ENCODE results near the gene ARX.

Gene ARX

DNA sequence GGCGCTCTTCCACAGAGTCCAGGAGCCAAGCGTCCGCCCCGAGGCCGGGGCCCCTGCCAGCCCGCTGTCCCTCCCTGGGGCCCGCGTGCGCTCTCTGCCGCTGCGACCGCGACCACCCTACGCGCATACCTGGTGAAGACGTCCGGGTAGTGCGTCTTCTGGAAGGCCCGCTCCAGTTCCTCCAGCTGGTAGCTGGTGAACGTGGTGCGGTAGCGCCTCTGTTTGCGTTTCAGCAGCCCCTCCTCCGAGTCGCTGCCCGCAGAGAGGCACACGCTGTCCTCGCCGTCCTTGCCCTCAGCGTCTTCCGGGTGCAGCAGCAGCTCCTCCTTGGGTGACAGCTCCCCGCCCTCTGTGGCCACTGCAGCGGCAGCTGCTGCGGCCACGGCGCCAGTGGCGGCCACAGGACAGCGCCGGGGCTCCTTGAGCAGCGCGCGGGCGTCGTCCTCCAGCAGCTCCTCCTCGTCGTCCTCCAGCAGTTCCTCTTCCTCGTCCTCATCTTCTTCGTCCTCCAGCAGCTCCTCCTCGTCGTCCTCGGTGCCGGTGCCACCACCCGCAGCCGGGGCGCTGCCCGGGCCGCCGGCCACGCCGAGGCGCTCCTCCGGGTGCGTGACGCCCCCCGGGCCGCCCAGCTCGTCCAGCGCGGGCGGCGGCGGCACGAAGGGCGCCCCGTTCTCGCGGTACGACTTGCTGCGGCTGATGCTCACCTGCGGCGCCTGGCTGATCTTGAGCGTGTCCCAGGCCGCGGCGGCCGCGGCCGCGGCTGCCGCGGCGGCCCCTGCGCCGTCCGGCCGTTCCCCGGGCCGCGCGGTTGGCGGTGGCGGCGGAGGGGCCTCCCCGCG, 2.8 kb downstream of the ARX start:
- no peak for TF ChIP-seq JUND (IDR thresholded peaks at IDR 0.05; ENCODE audit: low read depth)
- peak; percentile 62 to 82 for DNase-seq (ENCODE audit: low read depth in 1 of 2, low spot score in 1 of 2)
- in situ Hi-C loops (cut with HindIII; ENCODE audit: low pct_unique_long_range_greater_than_20kb, low sequenced_read_pairs) = no loop called here

DNA sequence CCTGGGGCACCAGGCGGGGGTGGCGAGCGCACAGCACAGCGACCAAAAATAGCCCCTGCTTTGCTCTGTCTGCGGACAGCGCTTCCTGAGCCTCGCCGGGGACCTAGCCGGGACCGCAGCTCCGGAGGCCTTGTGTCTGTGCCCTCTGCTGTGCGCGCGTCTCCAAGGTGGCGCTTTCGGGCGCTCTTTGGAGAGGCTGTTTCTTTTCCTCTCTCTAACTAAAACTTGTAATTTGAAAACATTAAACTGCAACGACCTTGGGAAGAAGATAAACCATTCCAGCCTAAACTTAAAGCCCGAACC, 3.4 kb downstream of the ARX start:
- no peak for TF ChIP-seq JUND (IDR thresholded peaks at IDR 0.05; ENCODE audit: low read depth)
- DNase-seq (ENCODE audit: low read depth in 1 of 2, low spot score in 1 of 2) = no peak
- in situ Hi-C loops (cut with HindIII; ENCODE audit: low pct_unique_long_range_greater_than_20kb, low sequenced_read_pairs) = no loop called here

DNA sequence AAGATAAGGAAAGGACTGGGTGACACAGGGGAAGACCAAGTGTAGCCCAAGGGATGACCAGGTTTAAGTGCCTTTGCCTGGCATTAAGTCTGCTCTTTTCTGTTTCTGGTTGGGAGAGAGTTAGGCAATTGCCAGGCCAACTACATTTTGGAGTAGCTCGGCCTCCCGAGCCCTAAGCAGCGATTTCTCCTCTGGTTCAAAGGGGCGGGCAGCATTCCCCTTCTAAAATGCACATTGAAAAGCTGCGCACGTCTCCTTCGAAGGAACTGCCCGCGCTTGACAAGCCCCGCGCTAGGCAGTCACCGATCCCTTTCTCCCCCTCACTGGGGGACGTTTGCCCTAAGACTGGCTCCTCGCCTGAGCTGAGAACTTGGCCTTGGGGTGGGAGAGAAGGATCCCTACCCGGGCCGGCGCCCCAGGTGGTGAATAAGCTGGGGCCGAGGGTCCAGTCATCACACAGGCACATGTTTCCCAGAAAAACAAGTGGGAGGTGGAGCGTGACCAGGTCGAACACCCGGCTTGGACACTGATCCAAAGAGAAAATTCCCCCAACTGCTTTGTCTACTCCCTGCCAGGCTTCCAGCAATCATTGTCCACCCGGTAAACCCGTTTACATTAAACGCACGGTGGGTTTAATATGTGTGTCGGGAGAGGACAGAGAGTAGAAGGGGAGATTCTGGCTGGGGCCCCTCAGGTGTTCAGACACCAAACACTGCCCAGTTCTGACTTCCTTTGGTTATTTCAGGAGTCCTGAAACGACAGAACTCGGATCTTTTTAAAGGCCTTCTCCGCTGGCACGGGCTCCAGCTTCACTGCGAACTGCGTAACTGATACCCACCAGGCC, 4.0 kb downstream of the ARX start:
- in situ Hi-C loops (cut with HindIII; ENCODE audit: low pct_unique_long_range_greater_than_20kb, low sequenced_read_pairs) = no loop called here
- DNase-seq (ENCODE audit: low read depth in 1 of 2, low spot score in 1 of 2) = no peak
- no peak for TF ChIP-seq JUND (IDR thresholded peaks at IDR 0.05; ENCODE audit: low read depth)

DNA sequence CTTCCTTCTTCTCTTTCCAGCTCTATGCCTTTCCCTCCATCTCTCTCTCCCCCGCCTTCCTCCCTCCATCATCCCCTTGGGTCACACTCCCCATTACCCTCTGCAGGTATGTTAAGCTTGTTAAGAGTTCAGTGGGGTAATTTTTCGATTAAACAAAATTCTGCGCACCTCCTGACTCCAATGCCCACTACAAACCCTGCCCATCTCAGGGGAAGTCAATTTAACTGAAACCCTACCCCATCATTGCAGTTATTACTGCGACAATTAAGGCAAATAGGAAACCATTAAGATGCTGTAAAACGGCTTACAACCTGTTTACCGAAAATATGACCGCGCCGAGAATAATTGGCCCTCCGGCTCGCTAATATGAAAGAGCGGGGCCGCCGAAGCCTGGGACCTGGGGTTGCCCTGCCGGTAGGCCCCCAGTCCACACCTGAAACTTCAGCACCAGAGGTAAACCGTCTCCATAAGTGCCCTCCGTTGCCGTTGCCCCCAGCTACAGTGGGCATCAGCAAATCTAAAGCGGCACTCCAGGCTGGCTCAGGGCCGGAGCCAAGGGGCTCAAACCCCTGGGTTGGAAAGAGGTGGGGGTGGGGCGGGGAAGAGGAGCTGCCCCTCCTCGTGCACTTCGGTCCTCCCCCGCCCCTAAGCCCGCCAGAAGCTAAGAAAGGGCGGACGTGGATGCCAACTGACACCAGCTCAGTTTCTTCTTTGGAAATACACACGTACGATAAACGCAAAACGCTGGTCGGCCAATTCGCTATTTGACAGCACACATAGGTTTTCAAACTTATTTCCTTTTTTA, 4.8 kb downstream of the ARX start:
- in situ Hi-C loops (cut with HindIII; ENCODE audit: low pct_unique_long_range_greater_than_20kb, low sequenced_read_pairs) = no loop called here
- no peak for DNase-seq (ENCODE audit: low read depth in 1 of 2, low spot score in 1 of 2)

DNA sequence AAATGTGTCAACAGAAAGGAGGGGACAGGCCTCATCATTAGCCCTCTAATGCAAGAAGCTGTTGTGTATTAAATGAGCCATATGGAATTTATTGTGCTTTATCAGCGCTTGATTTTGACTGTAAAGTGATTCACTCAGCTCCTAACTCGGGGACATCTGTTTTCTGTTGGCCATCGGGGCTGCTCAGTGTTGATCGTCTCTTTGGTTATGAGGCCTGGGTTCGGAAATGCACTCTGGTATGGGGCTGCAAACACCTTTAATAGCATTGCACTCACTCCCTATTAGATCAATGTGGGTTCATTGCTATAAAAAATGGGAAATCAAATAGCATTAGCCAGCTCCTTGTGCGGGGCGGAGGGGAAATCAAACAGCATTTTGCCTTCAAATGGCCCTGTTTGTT, 6.4 kb downstream of the ARX start:
- in situ Hi-C loops (cut with HindIII; ENCODE audit: low pct_unique_long_range_greater_than_20kb, low sequenced_read_pairs) = no loop called here
- no peak for TF ChIP-seq JUND (IDR thresholded peaks at IDR 0.05; ENCODE audit: low read depth)
- DNase-seq (ENCODE audit: low read depth in 1 of 2, low spot score in 1 of 2) = no peak

More for the DNA sequence above, 4.8 kb downstream of the ARX start:
- no peak for TF ChIP-seq JUND (IDR thresholded peaks at IDR 0.05; ENCODE audit: low read depth)

DNA sequence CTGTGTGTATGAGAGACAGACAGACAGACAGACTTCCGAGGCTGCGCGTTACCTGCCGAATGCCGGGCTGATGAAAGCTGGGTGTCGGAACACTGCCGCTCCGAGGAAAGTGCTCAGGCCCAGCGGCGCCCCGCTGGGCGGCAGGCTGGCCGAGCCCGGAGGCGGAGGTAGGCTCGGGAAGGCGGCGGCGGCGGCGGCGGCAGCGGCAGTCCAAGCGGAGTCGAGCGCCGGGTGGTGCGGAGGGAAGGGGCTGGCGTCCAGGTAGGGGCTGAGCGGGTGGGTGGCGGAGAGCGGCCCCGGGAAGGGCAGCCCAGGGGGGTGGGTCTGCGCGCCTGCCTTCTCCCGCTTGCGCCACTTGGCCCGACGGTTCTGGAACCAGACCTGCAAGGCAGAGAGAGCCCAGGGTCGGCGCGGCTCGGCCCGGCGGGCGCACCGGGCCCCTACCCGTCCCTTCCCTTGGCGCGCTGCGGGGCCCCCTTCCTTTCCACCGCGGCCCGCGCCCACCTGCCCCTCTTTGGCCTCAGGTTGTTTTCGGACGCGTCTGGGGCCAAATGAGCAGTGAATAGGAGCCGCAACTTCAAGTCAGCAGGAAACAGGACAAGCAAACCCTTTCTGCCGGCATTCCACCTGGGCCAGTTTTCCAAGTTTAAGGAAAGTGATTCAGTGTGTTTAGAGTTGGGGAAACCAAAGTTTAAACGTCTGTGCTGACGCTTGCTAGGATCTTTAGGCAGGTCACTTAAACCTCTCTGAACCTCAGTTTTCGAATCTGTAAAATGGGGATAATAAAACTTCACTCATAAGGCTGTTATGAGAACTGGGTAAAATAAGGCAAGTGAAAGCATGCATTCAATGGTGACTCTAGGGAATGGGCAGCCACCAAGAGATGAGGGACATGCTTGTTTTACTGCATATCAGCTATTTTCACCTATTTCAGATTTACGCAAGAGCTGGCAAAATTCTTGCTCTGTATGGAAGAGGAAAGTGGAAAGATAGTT, 8.4 kb downstream of the ARX start:
- TF ChIP-seq JUND (IDR thresholded peaks at IDR 0.05; ENCODE audit: low read depth) = no peak
- DNase-seq (ENCODE audit: low read depth in 1 of 2, low spot score in 1 of 2) = peak; percentile 21 to 45
- in situ Hi-C loops (cut with HindIII; ENCODE audit: low pct_unique_long_range_greater_than_20kb, low sequenced_read_pairs) = no loop called here

DNA sequence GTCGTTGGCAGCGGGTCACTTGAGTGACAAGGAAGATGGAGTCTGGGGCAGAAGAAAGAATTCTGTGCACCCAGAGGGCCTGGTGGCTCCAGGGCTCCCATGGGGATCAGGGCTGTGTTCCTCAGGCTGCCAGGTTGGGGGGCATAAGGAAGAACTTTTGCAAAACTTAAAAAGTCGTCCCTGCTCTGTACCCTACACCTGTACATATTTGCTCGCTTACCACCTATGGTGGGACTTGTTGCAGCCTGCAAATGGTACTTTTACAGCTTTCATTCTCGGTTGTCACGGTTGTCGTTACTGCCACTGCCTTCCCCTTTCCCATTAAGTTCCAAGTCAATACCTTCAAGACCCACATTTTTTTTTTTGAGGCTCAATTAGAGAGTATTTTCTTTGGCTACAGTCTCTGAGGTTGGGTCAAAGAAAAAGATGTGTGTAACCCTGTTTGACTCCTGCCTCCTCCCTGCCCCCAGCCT, 9.1 kb downstream of the ARX start:
- no peak for TF ChIP-seq JUND (IDR thresholded peaks at IDR 0.05; ENCODE audit: low read depth)
- no peak for DNase-seq (ENCODE audit: low read depth in 1 of 2, low spot score in 1 of 2)
- in situ Hi-C loops (cut with HindIII; ENCODE audit: low pct_unique_long_range_greater_than_20kb, low sequenced_read_pairs) = no loop called here

DNA sequence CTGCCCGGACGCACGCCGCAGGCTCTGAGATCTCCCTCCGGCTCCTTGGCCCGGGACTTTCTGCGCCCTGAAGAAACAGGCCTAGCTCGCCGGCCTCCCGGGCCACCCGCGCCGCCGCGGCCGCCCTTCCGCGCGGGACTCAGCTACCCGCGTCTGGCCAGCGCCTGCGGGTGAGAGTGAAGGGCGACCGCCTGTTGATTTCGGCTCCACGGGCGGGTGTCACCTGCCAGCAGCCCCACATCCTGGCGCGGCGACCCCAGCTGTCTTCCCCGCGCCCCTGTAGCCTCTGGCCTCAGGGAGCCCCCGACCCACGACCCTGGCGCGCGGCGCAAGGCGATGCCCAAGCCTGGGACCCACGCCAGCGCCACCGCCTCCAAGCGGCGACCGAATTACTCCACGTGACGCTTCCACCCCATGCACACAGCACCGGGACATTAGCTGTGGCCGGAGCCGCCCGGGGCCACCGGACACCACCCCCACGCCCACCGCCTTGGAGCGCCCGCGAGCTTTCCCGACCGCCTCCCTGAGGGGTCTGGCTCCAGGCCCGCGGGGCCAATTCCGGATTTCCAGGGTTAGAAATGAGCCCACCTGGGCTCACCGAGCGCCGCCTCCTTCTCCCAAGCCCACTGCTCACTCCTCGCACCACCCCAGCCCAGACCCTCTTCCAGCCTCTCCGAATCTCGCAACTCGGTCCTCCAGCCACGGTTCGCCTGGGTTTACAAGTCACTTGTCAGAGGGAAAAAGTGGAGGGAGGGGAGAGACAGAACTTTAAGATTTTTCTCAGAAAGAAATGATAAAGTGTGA, 10.2 kb downstream of the ARX start:
- in situ Hi-C loops (cut with HindIII; ENCODE audit: low pct_unique_long_range_greater_than_20kb, low sequenced_read_pairs) = no loop called here
- no peak for TF ChIP-seq JUND (IDR thresholded peaks at IDR 0.05; ENCODE audit: low read depth)
- DNase-seq (ENCODE audit: low read depth in 1 of 2, low spot score in 1 of 2) = peak; percentile 26 to 75

DNA sequence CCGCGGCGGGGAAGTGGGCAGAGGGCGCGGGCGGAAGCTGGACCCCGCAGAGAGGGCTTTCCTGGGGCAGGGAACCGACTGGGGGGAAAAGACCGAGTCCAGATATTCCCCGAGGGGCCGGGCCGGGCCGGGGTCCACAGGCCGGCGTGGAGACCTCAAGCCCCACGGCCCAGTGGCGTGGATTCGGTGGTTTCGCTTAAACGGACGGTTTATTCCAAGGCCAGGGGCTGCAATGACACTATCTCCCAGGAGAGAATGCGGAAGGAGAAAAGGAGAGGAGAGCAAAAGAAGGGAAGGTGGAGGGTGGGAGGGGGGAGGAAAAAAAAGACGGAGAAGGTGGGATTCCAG, 10.8 kb downstream of the ARX start:
- DNase-seq (ENCODE audit: low read depth in 1 of 2, low spot score in 1 of 2) = no peak
- no peak for TF ChIP-seq JUND (IDR thresholded peaks at IDR 0.05; ENCODE audit: low read depth)
- in situ Hi-C loops (cut with HindIII; ENCODE audit: low pct_unique_long_range_greater_than_20kb, low sequenced_read_pairs) = no loop called here

DNA sequence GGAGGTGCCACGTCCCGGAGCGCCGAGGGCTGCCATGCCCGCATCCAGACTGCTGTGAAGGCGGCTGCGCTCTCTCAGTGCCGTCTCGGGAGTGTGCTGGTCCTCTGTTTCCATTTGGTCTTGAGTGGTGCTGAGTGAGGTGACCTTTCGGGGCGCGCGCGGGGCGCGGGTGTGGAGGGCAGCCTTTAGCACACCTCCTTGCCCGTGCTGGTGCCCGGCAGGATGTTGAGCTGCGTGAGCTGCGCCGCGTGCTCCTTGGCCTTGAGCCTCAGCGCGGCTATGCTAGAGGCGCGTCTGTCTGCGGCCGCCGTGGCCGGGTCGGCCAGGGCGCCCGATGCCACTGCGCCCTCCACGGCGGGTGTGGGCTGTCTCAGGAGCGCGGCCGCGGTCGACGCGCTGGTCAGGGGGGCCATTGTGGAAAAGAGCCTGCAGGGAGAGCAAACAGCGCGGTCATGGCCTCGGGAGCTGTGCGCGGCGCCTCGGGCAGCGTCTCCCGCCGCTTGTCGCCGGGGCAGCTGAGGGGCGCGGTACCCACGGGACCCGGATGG, 11.2 kb downstream of the ARX start:
- TF ChIP-seq JUND (IDR thresholded peaks at IDR 0.05; ENCODE audit: low read depth) = no peak
- in situ Hi-C loops (cut with HindIII; ENCODE audit: low pct_unique_long_range_greater_than_20kb, low sequenced_read_pairs) = no loop called here
- peak in 1 of 2 experiments; percentile 69 for DNase-seq (ENCODE audit: low read depth in 1 of 2, low spot score in 1 of 2)

DNA sequence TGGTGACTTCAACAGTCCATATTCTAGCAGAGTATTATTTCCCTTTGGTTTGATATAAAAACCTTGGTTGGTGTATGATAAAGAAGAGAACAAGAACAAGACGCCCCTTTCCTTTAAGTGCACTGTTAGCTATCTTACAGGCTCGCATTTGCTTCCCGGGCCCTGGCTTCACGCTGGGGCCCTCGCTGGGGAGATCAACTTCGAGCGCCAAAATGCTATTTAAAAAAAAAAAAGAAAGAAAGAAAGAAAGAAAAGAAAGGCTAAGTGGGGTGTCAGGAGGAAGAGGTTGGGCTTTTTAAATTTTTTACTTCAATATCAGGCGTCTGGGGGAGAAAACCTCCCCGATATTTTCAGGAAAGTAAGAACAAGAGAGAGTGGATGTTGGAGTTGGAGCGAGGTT, 11.7 kb downstream of the ARX start:
- in situ Hi-C loops (cut with HindIII; ENCODE audit: low pct_unique_long_range_greater_than_20kb, low sequenced_read_pairs) = no loop called here
- no peak for DNase-seq (ENCODE audit: low read depth in 1 of 2, low spot score in 1 of 2)
- no peak for TF ChIP-seq JUND (IDR thresholded peaks at IDR 0.05; ENCODE audit: low read depth)
